PFSK-1 (cell line): ENCODE measurements around the gene ZNF219.

Experiments
- FOXP2 ChIP-seq: optimal IDR thresholded peaks from 2 replicates; pipeline ENCODE3; 2011; ENCODE audit warnings: borderline replicate concordance, control low read depth, inconsistent platforms; ENCODE audit not compliant: insufficient read depth; ENCODE audit errors: extremely low read length, extremely low read depth
- POLR2AphosphoS5 ChIP-seq: IDR thresholded peaks from 2 replicates; pipeline ENCODE4 v1.6.1; 2012; ENCODE audit warnings: low read depth, mild to moderate bottlenecking, control low read depth, low read length, moderate library complexity
- REST ChIP-seq, 2 experiments: IDR thresholded peaks; 2 replicates each; pipeline versions ENCODE4 v1.6.1 to v1.8.0; 2011 to 2012; ENCODE audit warnings: low read depth in 2 of 2, low read length in 2 of 2, control low read depth in 1 of 2, inconsistent platforms in 1 of 2, mild to moderate bottlenecking in 1 of 2, moderate library complexity in 1 of 2; ENCODE audit not compliant: insufficient read depth in 1 of 2
- SIN3A ChIP-seq: IDR thresholded peaks from 2 replicates; pipeline ENCODE4 v1.6.1; 2012; ENCODE audit warnings: mild to moderate bottlenecking, low read length, moderate library complexity, borderline replicate concordance; ENCODE audit not compliant: insufficient read depth
- TAF1 ChIP-seq: IDR thresholded peaks from 2 replicates; pipeline ENCODE4 v1.6.1; 2012; ENCODE audit warnings: low read length, control low read depth, borderline replicate concordance; ENCODE audit not compliant: insufficient read depth

ZNF219 gene

GRCh38 chr14:21095430-21096205, 2.8 kb downstream of the ZNF219 start:
- TF ChIP-seq REST (IDR thresholded peaks at IDR 0.05; ENCODE audit: insufficient read depth in 1 of 2, low read depth in 2 of 2, low read length in 2 of 2) (peak; percentile 88 to 96), SIN3A (peak; percentile 78; the same call in 1 of the 2 replicates), TAF1 (no peak)

- TF ChIP-seq REST (IDR thresholded peaks at IDR 0.05; ENCODE audit: insufficient read depth in 1 of 2, low read depth in 2 of 2, low read length in 2 of 2) (peak in 1 of 2 experiments; percentile 47; a peak in 1 of 4 replicates), POLR2AphosphoS5 (peak; percentile 44), FOXP2 (no peak)
Measured at GRCh38 chr14:21093769-21094681, 4.4 kb downstream of the ZNF219 start.

GRCh38 chr14:21093018-21093417, 5.4 kb downstream of the ZNF219 start:
- TF ChIP-seq POLR2AphosphoS5 (0 out of 2 replicates have a peak, but pooled peaks have one; percentile 5), REST (IDR thresholded peaks at IDR 0.05; ENCODE audit: insufficient read depth in 1 of 2, low read depth in 2 of 2, low read length in 2 of 2) (no peak)

GRCh38 chr14:21092273-21093011, 6.0 kb downstream of the ZNF219 start:
- TF ChIP-seq TAF1 (no peak), FOXP2 (no peak), POLR2AphosphoS5 (no peak), REST (IDR thresholded peaks at IDR 0.05; ENCODE audit: insufficient read depth in 1 of 2, low read depth in 2 of 2, low read length in 2 of 2) (no peak), SIN3A (no peak)
